Eye (tissue), 1 donor: Measurements from ENCODE around the gene MACIR.
"Not testable (repeated sequence)": the region's sequence is repeated elsewhere in the genome, so short reads cannot be mapped to it uniquely, and the experiment has no call there.

ENCODE experiments used
- DNase-seq: peaks from one replicate; pipeline ENCODE4 v3.0.0-alpha.2; 2015

MACIR gene

DNA sequence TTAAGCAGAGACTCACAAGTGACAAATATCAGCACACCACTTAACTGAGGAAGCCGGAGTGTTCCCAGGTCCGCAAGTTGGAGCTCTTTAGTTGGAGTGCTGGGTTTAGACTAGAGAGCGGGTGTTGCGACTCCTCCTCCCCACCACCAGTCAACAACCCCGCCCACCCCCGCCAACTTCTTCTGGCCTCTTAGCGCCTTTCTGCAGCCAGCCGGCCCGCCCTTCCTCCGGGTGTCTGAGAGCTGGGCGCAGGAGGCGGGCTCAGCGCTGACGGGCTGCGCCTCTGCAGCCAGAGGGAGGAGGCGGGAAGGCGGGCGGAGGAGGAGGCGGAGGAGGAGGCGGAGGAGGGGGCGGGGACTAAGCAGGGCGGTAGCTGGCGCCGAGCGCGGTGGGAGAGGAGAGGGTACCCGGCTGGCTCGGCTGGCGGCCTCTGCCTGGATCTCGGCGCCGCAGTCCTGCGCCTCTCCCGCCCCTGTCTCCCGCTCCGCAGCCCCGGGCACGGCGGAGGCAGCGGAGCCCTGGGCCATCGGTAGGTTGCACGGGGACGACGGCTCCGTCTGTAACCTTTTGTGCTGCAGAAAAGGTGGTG, at the start of gene MACIR:
Gene MACIR (plus strand): TSS at position 396 of the 589 bp plus-strand sequence. CDS start 17,157 bp downstream, outside the sequence.
- DNase-seq: peak; percentile 97

DNA sequence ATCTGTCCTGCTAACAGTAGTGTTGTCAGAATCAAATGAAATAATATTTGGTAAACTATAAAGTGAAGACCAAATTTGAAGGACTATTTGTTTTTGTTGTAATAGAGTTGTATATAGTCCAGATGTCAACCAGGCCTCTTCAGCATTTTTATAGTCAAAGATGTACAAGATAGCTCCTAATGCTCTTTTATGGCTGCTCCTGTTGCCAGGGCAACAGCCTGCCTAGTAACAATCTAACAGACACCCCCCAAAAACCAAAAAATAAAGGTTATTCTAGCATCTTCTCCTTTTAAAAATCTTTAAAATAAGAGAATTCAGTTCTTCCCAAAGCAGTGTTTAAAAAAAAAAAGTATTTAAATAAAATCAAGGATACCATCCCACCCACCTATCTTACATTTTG, 49.5 kb upstream of the MACIR start:
- DNase-seq: peak; percentile 10

DNA sequence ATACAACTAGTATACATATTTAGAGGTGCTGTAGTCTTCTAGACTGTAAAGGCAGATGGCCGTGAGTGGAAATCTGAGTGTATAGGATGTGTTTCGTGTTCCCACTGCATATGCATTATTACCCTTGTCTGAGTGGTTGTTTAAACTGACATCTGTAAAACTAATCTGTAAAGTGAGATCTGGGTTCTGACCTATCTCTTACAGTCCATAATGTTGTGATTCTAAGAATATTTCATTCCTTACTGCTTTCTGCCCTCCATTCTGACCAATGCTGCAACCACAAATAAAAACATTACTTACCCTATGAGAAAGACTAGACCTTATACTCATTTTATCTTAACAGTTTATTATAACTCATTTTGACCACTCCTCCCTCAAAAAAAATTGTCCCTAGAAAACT, 47.6 kb upstream of the MACIR start:
- no peak for DNase-seq

DNA sequence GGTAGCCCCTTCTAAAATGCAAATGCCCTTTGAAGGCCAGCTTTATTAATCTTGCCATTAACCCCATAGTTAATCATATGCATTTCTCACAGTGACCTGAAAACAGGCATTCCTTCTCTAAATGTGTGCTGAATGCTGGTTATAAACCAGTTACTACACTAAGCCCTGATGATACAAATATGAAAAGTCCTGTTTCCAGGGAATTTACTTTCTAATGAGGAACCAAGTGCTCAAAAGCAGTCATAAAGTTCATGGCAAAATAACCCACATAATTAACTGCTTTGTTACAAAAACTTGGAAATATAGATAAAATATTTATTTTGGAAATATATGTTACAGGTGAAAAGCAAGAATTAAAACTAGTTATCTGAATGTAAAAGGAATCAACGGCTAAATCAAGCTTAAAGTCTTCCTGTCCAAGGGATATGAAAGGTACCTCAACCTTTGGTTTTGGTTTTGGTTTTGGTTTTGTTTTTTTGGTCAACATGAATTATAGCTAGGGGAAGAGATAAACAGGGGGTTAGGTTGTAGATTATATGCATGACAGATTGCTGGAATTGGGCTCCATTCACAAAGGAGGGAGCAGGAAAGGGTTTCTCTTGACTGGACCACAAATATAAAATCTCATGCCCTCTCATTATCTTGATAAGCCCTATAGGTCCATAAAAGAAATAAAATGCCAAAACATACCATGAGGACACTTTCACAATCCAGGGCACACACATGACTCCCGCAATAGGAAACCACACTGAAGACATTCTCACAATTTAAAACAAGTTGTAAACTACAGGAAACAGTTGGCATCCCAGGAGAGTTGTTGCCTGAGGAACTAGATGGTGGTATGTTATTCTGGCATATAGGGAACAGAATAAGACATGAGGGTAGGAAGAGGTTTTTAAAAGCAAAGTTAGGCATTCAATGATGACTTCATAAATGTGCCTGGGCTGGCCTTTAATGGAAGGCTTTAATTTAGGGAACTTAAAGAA, 46.7 kb upstream of the MACIR start:
- no peak for DNase-seq

DNA sequence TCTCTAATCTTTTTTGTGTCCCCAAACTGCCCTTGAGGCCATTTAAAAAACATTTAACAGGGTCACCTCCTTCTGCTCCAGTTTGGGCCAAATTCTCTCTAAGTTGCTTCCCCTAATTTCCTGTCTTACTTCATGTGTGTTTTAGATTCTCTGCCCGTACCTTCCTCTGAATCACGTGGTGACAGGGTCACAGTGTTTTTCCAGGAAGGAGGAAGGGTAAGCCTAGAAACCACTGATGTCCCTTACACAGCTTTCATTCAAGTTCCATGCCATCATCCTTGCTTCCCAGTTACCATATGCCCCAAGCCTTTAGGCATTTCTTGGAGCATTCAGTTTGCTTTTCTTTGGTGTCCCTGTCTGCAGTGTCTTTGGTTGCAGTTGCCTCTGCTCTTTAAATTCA, 42.4 kb upstream of the MACIR start:
- DNase-seq: no peak

GRCh38 chr5:103216697-103217096, 41.9 kb upstream of the MACIR start:
- DNase-seq: no peak

DNA sequence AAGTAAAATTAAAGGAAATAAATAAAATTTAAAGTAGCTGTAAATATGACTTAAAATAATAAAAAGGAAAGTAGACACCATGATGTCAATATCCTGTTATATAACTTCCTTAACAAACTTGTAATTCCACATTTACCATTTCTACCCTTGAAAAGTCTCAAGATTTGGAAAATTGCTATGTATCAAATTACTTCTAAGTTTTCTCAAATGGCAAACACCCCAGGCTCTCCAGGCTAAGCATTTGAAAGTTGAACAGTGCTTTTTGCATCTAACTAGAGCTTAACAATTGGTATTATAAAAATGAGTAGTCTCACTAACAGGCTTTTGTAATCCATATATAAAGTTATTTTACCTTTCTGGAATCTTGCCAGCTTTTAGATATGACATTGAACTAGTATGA, 41.5 kb upstream of the MACIR start:
- DNase-seq: no peak

DNA sequence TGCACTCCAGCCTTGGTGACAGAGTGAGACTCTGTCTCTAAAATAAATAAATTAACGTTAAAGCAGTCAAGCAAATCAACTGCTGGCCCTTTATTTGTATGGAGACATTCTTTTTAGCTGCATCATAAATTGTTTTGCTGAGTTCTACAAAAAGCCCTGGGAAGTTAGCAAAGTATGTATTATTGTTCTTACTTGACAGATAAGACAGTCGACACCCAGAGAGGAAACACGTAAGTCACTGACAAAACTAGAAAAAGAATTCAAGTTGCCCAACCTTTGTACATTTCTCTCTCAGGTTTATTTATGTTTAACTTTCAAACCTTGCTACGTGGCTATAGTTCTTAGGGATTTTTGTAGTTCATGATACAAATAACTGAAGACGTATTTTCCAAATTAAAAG, 40.4 kb upstream of the MACIR start:
- DNase-seq: no peak

DNA sequence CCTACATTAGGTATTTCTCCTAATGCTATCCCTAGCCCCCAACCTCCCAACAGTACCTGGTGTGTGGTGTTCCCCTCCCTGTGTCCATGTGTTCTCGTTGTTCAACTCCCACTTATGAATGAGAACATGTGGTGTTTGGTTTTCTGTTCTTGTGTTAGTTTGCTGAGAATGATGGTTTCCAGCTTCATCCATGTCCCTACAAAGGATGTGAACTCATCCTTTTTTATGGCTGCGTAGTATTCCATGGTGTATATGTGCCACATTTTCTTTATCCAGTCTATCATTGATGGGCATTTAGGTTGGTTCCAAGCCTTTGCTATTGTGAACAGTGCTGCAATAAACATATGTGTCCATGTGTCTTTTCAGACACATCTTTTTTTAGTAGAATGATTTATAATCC, 39.5 kb upstream of the MACIR start:
- not testable (repeated sequence) for DNase-seq

DNA sequence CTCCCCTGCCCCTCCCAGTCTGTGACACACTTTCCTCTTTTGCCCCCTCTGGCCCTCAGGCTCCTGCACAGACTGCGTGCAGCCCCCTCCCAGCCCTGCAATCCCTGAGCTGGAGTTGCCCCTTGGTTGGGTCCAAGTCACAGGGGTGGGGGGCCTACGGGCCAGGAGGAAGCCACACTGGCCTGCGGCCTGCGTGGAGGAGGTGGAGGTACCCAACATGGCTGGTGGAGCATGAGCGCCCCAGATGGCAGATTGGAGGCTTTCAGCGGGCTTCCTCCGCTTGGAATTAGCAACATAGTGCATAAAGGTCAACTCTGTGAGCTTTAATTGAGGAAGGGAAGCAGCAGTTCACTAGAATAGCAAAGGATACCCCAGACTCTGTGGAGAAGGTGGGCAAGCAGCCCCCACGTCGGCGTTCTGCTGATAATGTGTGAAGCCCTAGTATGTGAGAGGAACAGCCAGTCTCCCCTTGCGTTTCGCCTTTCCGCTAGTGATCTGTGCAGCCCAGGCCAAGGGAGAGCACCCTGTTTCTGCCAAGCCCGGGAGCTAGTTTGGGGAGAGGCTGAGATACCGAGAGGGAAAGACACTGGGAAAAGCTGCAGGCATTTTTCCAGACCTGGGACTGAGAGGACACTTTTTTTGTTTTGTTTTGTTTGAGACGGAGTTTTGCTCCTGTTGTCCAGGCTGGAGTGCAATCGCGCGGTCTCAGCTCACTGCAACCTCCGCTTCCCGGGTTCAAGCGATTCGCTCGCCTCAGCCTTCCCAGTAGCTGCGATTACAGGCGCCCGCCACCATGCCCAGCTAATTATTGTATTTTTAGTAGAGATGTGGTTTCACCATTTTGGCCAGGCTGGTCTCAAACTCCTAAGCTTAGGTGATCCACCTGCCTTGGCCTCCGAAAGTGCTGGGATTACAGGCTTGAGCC, 35.3 kb upstream of the MACIR start:
- no peak for DNase-seq

DNA sequence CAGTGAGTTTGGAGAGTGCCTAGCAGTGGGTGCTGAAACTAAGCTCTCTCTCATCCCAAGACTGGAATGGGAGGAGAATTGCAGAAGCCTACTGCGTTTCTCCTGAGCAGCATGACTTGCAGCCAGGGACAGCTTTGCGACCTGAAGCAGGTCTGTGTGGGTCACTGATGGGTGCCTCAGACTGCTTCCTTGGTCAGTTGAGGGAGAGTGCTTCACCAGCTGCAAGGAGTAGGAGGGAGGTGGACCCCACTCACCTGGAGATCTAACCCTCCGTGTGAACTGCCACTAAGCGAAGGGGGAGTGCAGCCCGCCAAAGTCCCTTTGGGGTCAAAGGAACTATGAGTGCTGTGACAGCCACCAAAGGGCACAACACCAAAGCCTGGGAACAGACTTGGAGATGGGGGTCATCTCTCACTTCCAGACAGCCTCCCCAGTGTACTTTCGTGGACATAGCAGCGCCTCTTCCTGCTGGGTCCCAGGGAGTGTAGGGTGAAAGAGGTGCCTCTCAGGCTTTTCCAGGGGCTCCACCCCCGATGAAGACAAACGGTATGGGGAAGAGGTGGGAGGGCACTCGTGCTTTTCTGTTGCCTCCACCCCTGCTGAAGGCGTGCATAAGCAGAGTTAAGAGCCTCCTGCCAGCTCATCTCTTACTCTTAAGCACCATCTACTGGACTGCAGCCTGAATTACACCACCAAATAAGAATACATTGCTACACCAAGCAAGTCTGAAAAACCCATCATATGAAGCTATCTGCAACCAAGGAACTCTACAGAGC, 34.3 kb upstream of the MACIR start:
- peak; percentile 77 for DNase-seq

GRCh38 chr5:103224894-103225246, 33.7 kb upstream of the MACIR start:
- no peak for DNase-seq

DNA sequence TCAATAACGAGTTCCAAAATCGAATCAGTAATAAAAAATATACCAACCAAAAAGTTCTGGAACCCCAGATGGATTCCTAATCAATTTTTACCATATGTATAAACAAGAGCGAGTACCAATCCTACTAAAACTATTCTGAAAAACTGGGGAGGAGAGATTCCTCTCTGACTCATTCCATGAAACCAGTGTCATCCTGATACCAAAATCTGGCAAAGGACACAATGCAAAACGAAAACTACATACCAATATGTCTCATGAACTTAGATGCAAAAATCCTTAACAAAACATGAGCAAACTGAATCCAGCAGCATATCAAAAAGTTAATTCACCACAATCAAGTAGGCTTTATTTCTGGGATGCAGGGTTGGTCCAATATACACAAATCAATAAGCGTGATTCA, 30.5 kb upstream of the MACIR start:
- DNase-seq: no peak

DNA sequence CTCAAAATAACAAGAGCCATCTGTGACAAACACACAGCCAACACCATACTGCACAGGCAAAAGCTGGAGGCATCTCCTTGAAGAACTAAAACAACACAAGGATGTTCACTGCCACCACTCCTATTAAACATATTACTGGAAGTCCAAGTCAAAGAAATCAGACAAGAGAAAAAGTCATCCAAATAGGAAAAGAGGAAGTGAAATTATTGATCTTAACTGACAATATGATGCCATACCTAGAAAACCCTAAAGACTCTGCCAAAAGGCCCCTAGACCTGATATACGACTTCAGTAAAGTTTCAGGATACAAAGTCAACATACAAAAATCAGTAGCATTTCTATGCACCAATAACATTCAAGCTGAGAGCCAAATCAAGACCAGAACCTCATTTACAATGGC, 30.0 kb upstream of the MACIR start:
- DNase-seq: no peak

GRCh38 chr5:103232393-103232999, 26.1 kb upstream of the MACIR start:
- peak; percentile 27 for DNase-seq

DNA sequence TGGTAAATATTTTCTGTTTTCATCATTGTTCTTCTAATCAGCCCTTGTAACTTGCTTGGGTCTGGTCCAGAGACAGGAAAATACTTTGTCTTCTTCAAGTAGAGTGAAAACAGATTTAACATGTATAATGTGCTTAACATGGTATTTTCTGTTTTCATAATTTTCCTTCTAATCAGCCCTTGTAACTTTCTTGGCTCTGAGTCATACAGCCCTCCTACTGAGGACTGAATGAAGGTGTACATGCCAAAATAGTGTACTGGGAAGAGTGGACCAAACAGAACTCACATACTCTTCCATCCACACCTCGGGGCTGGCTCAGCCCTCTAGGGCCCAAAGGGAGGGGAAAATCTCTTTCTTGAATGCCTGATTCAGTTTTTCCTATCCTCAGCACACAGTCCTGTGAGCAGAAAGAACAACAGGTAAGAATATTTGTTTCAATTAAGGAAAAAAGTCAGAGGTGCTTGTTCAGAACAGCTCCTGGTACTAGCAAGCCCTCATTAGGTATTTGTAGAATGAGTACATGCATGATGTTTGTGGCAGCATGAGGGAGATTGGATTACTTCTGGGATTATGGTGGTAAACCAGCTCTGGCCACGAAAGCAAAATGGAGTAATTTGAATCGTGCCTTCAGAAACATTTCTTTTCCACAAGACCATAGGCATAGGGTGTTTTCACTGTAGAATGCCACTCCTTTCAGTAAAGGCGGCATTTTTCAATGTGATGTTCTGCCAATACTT, 24.2 kb upstream of the MACIR start:
- no peak for DNase-seq

- DNase-seq: peak; percentile 33
Measured at GRCh38 chr5:103235891-103236290, 22.7 kb upstream of the MACIR start.

DNA sequence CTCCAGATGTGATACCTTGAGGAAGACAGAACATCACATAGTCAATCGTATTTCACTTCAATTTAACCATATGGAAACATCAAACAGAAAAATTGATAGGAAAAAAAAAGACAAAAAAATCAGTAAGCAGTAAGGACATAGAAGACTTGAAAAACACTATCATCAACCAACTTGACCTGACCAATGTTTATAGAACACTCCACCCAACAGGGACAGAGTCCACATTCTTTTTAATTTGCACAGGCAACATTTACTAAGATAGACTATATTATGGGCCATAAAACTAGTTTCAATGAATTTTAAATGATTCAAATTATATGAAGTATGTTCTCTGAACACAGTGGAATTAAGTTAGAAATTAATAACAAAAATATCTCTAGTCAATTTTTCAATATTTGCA, 20.8 kb upstream of the MACIR start:
- no peak for DNase-seq

DNA sequence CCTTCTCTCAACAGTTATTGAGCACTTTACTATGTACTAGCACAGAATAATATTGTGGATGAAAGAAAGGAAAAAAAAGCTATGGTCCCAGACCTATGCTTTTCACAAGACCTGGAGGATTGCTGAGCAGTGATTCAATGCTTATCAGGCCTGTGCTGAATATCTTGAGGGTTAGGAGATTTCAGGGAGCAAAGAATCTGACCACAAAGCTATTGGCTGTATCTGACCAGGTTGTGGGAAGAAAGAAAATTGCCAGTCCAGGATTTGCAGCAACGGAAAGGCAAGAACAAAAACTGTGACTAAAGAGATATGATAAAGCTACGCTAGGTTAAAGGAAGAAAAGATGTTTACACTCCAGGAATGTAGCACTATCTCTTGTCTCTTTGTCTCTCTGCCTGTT, 14.9 kb upstream of the MACIR start:
- DNase-seq: no peak

DNA sequence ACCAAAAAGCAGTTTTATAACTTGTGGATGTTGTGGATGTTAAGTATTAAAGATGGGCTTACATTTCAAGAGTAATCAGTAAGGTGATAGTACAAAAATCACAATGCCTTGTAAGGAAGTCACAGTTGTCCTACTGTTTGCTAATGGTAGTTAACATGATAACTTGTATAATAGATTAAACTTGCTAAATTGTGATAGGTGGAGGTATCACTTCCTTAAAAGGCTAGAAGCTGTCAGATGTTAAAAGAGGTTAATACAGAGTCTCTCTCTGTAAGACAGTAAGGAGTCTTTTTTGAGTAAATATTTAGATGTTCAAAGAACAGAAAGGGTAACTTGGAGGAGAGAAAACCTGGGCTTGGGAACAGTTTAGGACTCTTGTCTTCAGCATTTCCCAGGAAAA, 14.2 kb upstream of the MACIR start:
- no peak for DNase-seq

GRCh38 chr5:103245761-103246160, 12.8 kb upstream of the MACIR start:
- DNase-seq: no peak
